Testis (tissue), 2 donors: ENCODE results near the gene SLX9.

Experiments
- CTCF ChIP-seq, 3 experiments: fragments of 450-650 bp in 2 of 3; fragments of 200-600 bp in 1 of 3; sonication (generic) in 1 of 3; IDR thresholded peaks; one replicate each; pipeline ENCODE4 v1.5.1; 2016 to 2019; ENCODE audit warnings: antibody characterized with exemption in 3 of 3, mild to moderate bottlenecking in 2 of 3, moderate library complexity in 1 of 3
- POLR2A ChIP-seq: fragments of 450-650 bp; IDR thresholded peaks from one replicate; pipeline ENCODE4 v1.6.1; 2017; ENCODE audit warnings: antibody characterized with exemption, mild to moderate bottlenecking, moderate library complexity

GRCh38 chr21:44954281-44954771 is 14.5 kb downstream of the SLX9 start:
- no peak for TF ChIP-seq POLR2A
- TF ChIP-seq CTCF (IDR thresholded peaks at IDR 0.05): no peak
